ENCODE measurements around the gene LIN54. TPM values are rescaled to one million over a fixed set of nuclear protein-coding genes. Genes with fewer than 3 reads are reported as not detected.

The LIN54 gene
- total and polyA plus RNA-seq, 9 of the 15 experiments (the other 6 are each of a cell fraction or from before 2014, with no cell fraction given): 2.2 to 22.5 (median 15.8) TPM

- TF ChIP-seq REST (IDR thresholded peaks at IDR 0.05; ENCODE audit: borderline replicate concordance): no peak
- no peak for TF ChIP-seq REST (CRISPR knock-in tag; IDR thresholded peaks at IDR 0.05; ENCODE audit: low read depth)
- TF ChIP-seq U2AF2 (optimal IDR thresholded peaks at IDR 0.05; ENCODE audit: low read depth, low read length): no peak
- TF ChIP-seq KLF13 (tag; IDR thresholded peaks at IDR 0.05; ENCODE audit: borderline replicate concordance, low read depth): no peak
- TF ChIP-seq CBX5 (IDR thresholded peaks at IDR 0.05; ENCODE audit: borderline replicate concordance, low read depth): no peak
- TF ChIP-seq HINFP (tag; conservative IDR thresholded peaks at IDR 0.05; ENCODE audit: low read depth): no peak
- no peak for TF ChIP-seq CHCHD3 (CRISPR knock-in tag; IDR thresholded peaks at IDR 0.05)
- TF ChIP-seq FOXA1 (IDR thresholded peaks at IDR 0.05; ENCODE audit: borderline replicate concordance): no peak
- TF ChIP-seq HES1 (IDR thresholded peaks at IDR 0.05; ENCODE audit: low read depth): no peak
- no peak for TF ChIP-seq RBM34 (IDR thresholded peaks at IDR 0.05; ENCODE audit: borderline replicate concordance, insufficient read depth, low read length)
- TF ChIP-seq MYNN (IDR thresholded peaks at IDR 0.05): peak; percentile 83
- TF ChIP-seq MYNN (CRISPR knock-in tag; IDR thresholded peaks at IDR 0.05): no peak
- no peak for TF ChIP-seq MTA2 (IDR thresholded peaks at IDR 0.05; ENCODE audit: low read depth)
- TF ChIP-seq SMAD1 (IDR thresholded peaks at IDR 0.05; ENCODE audit: low read depth, low read length, partially characterized antibody): no peak
- no peak for TF ChIP-seq ZNF134 (CRISPR knock-in tag; conservative IDR thresholded peaks at IDR 0.05)
- TF ChIP-seq FOXJ2 (tag; IDR thresholded peaks at IDR 0.05): peak; percentile 37; the same call in 1 of the 2 replicates
- TF ChIP-seq ZNF354B (CRISPR knock-in tag; IDR thresholded peaks at IDR 0.05): no peak
- no peak for TF ChIP-seq HDAC2 (IDR thresholded peaks at IDR 0.05)
- no peak for TF ChIP-seq GTF2A2 (tag; IDR thresholded peaks at IDR 0.05)
Measured at GRCh38 chr4:83010522-83011318, at the start of gene LIN54 (continued).
